ENCODE data around the gene EPAS1. TPM values are rescaled to one million over a fixed set of nuclear protein-coding genes. Genes with fewer than 3 reads are reported as not detected.
A peak's percentile ranks its signal among the peaks of the same experiment; 100 is the strongest.

EPAS1 gene
- 100 to 1,000 TPM in 1 of 2 donors, 10 to 100 TPM in 1; 58.4 to 162 TPM for total RNA-seq

- intact Hi-C loops (cut with DNase I) = loop anchor here (10.0 kb wide), 1 partner anchor 68 kb away; no protein-coding TSS in a partner anchor
- peak; percentile 83 for ATAC-seq
- peak; percentile 91 to 94 (median 92) for DNase-seq
- no peaks in the 10 kb centered on the region for H3K9me3 ChIP-seq
- peak in 2 of 3 donors; percentile 72 to 86 for TF ChIP-seq POLR2A (IDR thresholded peaks at IDR 0.05)
- peak in 1 of 7 experiments; percentile 14 for TF ChIP-seq CTCF (IDR thresholded peaks at IDR 0.05)
- H3K27me3 ChIP-seq = no peaks in the 10 kb centered on the region
- H3K4me1 ChIP-seq = peaks cover 37% of the 10 kb centered on the region
- H3K27ac ChIP-seq = peak within 1 kb of the TSS; percentile 90 to 96 (median 96)
- WGBS, 2 donors = 0 to 1% methylated on average over 16 to 65 of the region's 94 CpGs
- H3K4me3 ChIP-seq = peak within 1 kb of the TSS; percentile 52 to 70
- H3K36me3 ChIP-seq (replicated peaks in 1 of 2; ENCODE audit: insufficient read depth in 1 of 2, low read depth in 2 of 2) = no peaks in the 10 kb centered on the region
These were observed at the start of gene EPAS1 for GRCh38 chr2:46296840-46297545. Gene EPAS1, plus strand, starts transcription at chr2:46297407. Its CDS starts 505 bp downstream, at chr2:46297912.

- Histone ChIP-seq H3K4me1 (no peaks in the 10 kb centered on the region), H3K4me3 (no peak overlapping the region), H3K27ac (no peak overlapping the region), H3K36me3 (replicated peaks in 1 of 2; ENCODE audit: insufficient read depth in 1 of 2, low read depth in 2 of 2) (no peaks in the 10 kb centered on the region), H3K27me3 (no peaks in the 10 kb centered on the region), H3K9me3 (no peaks in the 10 kb centered on the region)
- ATAC-seq (no peak), DNase-seq (no peak)
- intact Hi-C loops (cut with DNase I) = no loop called here
- TF ChIP-seq CTCF (IDR thresholded peaks at IDR 0.05) (no peak), POLR2A (IDR thresholded peaks at IDR 0.05) (no peak)
These were observed 49.0 kb upstream of the EPAS1 start for GRCh38 chr2:46248171-46248570.

GRCh38 chr2:46249654-46250053 lies 47.6 kb upstream of the EPAS1 start:
- Histone ChIP-seq H3K36me3 (replicated peaks in 1 of 2; ENCODE audit: insufficient read depth in 1 of 2, low read depth in 2 of 2) (no peaks in the 10 kb centered on the region), H3K9me3 (no peaks in the 10 kb centered on the region), H3K4me3 (no peak overlapping the region), H3K27me3 (no peaks in the 10 kb centered on the region), H3K27ac (no peak overlapping the region), H3K4me1 (no peaks in the 10 kb centered on the region)
- no peak for TF ChIP-seq CTCF (IDR thresholded peaks at IDR 0.05)
- TF ChIP-seq POLR2A (IDR thresholded peaks at IDR 0.05) = no peak
- no peak for DNase-seq
- intact Hi-C loops (cut with DNase I) = no loop called here
- no peak for ATAC-seq

- no peak overlapping the region for H3K4me3 ChIP-seq
- DNase-seq = no peak
- no peak for ATAC-seq
- no peaks in the 10 kb centered on the region for H3K27me3 ChIP-seq
- WGBS, 2 donors = 74 to 75% methylated on average over 5 of the region's 5 CpGs
- no peak overlapping the region for H3K27ac ChIP-seq
- TF ChIP-seq POLR2A (IDR thresholded peaks at IDR 0.05) = no peak
- TF ChIP-seq CTCF (IDR thresholded peaks at IDR 0.05) = no peak
- no peaks in the 10 kb centered on the region for H3K36me3 ChIP-seq (replicated peaks in 1 of 2; ENCODE audit: insufficient read depth in 1 of 2, low read depth in 2 of 2)
- no peaks in the 10 kb centered on the region for H3K4me1 ChIP-seq
- no peaks in the 10 kb centered on the region for H3K9me3 ChIP-seq
- intact Hi-C loops (cut with DNase I) = no loop called here
These were observed 44.1 kb upstream of the EPAS1 start for GRCh38 chr2:46252891-46253659.
